GM19467 (cell line): ENCODE data around the gene SLC16A9.
A peak's percentile ranks its signal among the peaks of the same experiment; 100 is the strongest.

ENCODE experiments used
- ATAC-seq: cut with Tn5 transposase; IDR thresholded peaks from one replicate; pipeline ENCODE4 v1.9.1; 2021; ENCODE audit warnings: mild to moderate bottlenecking, moderate library complexity; ENCODE audit not compliant: unreplicated experiment

The SLC16A9 gene

GRCh38 chr10:59631882-59632807, 77.5 kb downstream of the SLC16A9 start:
- ATAC-seq, result no peak

GRCh38 chr10:59631237-59631636, 78.4 kb downstream of the SLC16A9 start:
- ATAC-seq, result no peak

GRCh38 chr10:59628965-59629364, 80.7 kb downstream of the SLC16A9 start:
- no peak for ATAC-seq

- no peak for ATAC-seq
Observed at GRCh38 chr10:59628456-59628855, 81.2 kb downstream of the SLC16A9 start.

GRCh38 chr10:59627366-59628018, 82.2 kb downstream of the SLC16A9 start:
- ATAC-seq, result no peak

- ATAC-seq, result no peak
Observed at GRCh38 chr10:59626523-59626869, 83.2 kb downstream of the SLC16A9 start.

GRCh38 chr10:59625721-59626522, 83.7 kb downstream of the SLC16A9 start:
- ATAC-seq, result peak; percentile 91

- no peak for ATAC-seq
Observed at GRCh38 chr10:59624951-59625350, 84.7 kb downstream of the SLC16A9 start.

GRCh38 chr10:59624136-59624535, 85.5 kb downstream of the SLC16A9 start:
- no peak for ATAC-seq

GRCh38 chr10:59623133-59624121, 86.2 kb downstream of the SLC16A9 start:
- no peak for ATAC-seq

- ATAC-seq, result no peak
Observed at GRCh38 chr10:59622320-59623132, 87.1 kb downstream of the SLC16A9 start.

GRCh38 chr10:59621771-59622170, 87.9 kb downstream of the SLC16A9 start:
- ATAC-seq, result no peak

- ATAC-seq, result no peak
Observed at GRCh38 chr10:59618666-59619065, 91.0 kb downstream of the SLC16A9 start.

GRCh38 chr10:59617996-59618395, 91.7 kb downstream of the SLC16A9 start:
- ATAC-seq, result no peak

GRCh38 chr10:59611048-59611447, 98.6 kb downstream of the SLC16A9 start:
- ATAC-seq, result no peak

- no peak for ATAC-seq
Observed at GRCh38 chr10:59607970-59608369, 101.7 kb downstream of the SLC16A9 start.

- ATAC-seq, result no peak
Observed at GRCh38 chr10:59606551-59606961, 103.1 kb downstream of the SLC16A9 start.

GRCh38 chr10:59601985-59602384, 107.7 kb downstream of the SLC16A9 start:
- no peak for ATAC-seq
